Measurements from ENCODE around the gene DDA1. TPM values are rescaled to one million over a fixed set of nuclear protein-coding genes. Genes with fewer than 3 reads are reported as not detected.

DDA1 gene
- total and polyA plus RNA-seq, 9 of the 15 experiments (the other 6 are each of a cell fraction or from before 2014, with no cell fraction given) = 1.4 to 83.8 (median 33.8) TPM

DNA sequence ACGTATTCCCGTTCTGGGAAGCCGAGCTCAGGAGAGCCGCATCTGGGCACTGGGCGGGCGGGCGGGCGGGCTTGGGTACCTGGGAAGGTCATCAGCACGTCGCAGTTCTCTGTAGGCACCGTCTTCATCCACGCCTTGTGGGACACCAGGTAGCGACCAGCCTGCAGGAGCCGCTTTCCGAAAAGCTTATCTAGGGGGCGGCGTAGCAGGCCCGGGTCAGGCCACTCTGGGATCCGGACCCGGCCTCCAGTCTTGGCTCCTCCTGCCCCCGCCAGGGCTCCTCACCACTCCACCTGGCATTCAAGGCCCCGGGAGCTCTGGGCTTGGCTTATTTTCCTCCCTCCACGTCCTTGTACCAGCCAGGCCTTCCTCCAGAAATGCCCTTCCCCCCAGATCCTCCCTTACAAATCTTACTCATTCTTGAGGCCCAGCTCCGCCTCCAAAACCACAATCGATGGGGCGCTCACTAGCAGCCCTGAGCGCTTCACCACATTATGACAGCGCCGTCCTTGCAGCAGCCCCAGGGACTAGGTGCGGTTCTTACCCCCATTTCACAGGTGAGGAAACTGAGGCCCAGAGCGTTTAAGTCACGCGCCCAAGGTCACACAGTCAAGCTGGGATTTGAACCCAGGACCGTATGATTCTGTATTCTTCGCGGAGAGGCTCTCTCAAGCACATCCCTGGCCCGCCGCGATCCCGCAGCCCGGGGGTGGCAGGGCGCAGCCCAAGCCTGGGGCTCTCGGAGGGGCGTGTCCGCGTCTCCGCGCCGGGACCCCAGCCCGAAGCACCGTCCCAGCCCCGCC, 24.4 kb downstream of the DDA1 start (continued):
- no peak for TF ChIP-seq STAT5B (CRISPR knock-in tag; IDR thresholded peaks at IDR 0.05)
- no peak for TF ChIP-seq ZNF785 (CRISPR knock-in tag; IDR thresholded peaks at IDR 0.05)
- TF ChIP-seq SAP30 (IDR thresholded peaks at IDR 0.05; ENCODE audit: borderline replicate concordance, insufficient read depth, low read depth, low read length, poor library complexity, severe bottlenecking) = no peak
- TF ChIP-seq, protein P1, sequence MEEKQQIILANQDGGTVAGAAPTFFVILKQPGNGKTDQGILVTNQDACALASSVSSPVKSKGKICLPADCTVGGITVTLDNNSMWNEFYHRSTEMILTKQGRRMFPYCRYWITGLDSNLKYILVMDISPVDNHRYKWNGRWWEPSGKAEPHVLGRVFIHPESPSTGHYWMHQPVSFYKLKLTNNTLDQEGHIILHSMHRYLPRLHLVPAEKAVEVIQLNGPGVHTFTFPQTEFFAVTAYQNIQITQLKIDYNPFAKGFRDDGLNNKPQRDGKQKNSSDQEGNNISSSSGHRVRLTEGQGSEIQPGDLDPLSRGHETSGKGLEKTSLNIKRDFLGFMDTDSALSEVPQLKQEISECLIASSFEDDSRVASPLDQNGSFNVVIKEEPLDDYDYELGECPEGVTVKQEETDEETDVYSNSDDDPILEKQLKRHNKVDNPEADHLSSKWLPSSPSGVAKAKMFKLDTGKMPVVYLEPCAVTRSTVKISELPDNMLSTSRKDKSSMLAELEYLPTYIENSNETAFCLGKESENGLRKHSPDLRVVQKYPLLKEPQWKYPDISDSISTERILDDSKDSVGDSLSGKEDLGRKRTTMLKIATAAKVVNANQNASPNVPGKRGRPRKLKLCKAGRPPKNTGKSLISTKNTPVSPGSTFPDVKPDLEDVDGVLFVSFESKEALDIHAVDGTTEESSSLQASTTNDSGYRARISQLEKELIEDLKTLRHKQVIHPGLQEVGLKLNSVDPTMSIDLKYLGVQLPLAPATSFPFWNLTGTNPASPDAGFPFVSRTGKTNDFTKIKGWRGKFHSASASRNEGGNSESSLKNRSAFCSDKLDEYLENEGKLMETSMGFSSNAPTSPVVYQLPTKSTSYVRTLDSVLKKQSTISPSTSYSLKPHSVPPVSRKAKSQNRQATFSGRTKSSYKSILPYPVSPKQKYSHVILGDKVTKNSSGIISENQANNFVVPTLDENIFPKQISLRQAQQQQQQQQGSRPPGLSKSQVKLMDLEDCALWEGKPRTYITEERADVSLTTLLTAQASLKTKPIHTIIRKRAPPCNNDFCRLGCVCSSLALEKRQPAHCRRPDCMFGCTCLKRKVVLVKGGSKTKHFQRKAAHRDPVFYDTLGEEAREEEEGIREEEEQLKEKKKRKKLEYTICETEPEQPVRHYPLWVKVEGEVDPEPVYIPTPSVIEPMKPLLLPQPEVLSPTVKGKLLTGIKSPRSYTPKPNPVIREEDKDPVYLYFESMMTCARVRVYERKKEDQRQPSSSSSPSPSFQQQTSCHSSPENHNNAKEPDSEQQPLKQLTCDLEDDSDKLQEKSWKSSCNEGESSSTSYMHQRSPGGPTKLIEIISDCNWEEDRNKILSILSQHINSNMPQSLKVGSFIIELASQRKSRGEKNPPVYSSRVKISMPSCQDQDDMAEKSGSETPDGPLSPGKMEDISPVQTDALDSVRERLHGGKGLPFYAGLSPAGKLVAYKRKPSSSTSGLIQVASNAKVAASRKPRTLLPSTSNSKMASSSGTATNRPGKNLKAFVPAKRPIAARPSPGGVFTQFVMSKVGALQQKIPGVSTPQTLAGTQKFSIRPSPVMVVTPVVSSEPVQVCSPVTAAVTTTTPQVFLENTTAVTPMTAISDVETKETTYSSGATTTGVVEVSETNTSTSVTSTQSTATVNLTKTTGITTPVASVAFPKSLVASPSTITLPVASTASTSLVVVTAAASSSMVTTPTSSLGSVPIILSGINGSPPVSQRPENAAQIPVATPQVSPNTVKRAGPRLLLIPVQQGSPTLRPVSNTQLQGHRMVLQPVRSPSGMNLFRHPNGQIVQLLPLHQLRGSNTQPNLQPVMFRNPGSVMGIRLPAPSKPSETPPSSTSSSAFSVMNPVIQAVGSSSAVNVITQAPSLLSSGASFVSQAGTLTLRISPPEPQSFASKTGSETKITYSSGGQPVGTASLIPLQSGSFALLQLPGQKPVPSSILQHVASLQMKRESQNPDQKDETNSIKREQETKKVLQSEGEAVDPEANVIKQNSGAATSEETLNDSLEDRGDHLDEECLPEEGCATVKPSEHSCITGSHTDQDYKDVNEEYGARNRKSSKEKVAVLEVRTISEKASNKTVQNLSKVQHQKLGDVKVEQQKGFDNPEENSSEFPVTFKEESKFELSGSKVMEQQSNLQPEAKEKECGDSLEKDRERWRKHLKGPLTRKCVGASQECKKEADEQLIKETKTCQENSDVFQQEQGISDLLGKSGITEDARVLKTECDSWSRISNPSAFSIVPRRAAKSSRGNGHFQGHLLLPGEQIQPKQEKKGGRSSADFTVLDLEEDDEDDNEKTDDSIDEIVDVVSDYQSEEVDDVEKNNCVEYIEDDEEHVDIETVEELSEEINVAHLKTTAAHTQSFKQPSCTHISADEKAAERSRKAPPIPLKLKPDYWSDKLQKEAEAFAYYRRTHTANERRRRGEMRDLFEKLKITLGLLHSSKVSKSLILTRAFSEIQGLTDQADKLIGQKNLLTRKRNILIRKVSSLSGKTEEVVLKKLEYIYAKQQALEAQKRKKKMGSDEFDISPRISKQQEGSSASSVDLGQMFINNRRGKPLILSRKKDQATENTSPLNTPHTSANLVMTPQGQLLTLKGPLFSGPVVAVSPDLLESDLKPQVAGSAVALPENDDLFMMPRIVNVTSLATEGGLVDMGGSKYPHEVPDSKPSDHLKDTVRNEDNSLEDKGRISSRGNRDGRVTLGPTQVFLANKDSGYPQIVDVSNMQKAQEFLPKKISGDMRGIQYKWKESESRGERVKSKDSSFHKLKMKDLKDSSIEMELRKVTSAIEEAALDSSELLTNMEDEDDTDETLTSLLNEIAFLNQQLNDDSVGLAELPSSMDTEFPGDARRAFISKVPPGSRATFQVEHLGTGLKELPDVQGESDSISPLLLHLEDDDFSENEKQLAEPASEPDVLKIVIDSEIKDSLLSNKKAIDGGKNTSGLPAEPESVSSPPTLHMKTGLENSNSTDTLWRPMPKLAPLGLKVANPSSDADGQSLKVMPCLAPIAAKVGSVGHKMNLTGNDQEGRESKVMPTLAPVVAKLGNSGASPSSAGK (IDR thresholded peaks at IDR 0.05) = no peak
- TF ChIP-seq RUNX1 (IDR thresholded peaks at IDR 0.05; ENCODE audit: low read depth) = no peak; the same call in 1 of the 2 replicates
- TF ChIP-seq ZNF76 (CRISPR knock-in tag; IDR thresholded peaks at IDR 0.05; ENCODE audit: borderline replicate concordance) = no peak; the same call in 1 of the 2 replicates
- TF ChIP-seq C11orf30 (IDR thresholded peaks at IDR 0.05; ENCODE audit: low read depth) = no peak
- TF ChIP-seq, protein P2, sequence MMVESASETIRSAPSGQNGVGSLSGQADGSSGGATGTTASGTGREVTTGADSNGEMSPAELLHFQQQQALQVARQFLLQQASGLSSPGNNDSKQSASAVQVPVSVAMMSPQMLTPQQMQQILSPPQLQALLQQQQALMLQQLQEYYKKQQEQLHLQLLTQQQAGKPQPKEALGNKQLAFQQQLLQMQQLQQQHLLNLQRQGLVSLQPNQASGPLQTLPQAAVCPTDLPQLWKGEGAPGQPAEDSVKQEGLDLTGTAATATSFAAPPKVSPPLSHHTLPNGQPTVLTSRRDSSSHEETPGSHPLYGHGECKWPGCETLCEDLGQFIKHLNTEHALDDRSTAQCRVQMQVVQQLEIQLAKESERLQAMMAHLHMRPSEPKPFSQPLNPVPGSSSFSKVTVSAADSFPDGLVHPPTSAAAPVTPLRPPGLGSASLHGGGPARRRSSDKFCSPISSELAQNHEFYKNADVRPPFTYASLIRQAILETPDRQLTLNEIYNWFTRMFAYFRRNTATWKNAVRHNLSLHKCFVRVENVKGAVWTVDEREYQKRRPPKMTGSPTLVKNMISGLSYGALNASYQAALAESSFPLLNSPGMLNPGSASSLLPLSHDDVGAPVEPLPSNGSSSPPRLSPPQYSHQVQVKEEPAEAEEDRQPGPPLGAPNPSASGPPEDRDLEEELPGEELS (CRISPR knock-in tag; IDR thresholded peaks at IDR 0.05; ENCODE audit: borderline replicate concordance) = no peak
- peak; percentile 51; the same call in 1 of the 2 replicates for TF ChIP-seq ZNF134 (CRISPR knock-in tag; conservative IDR thresholded peaks at IDR 0.05)
- no peak; the same call in 1 of the 2 replicates for TF ChIP-seq HCFC1 (IDR thresholded peaks at IDR 0.05; ENCODE audit: low read depth, low read length)
- TF ChIP-seq, protein P3, sequence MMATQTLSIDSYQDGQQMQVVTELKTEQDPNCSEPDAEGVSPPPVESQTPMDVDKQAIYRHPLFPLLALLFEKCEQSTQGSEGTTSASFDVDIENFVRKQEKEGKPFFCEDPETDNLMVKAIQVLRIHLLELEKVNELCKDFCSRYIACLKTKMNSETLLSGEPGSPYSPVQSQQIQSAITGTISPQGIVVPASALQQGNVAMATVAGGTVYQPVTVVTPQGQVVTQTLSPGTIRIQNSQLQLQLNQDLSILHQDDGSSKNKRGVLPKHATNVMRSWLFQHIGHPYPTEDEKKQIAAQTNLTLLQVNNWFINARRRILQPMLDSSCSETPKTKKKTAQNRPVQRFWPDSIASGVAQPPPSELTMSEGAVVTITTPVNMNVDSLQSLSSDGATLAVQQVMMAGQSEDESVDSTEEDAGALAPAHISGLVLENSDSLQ (IDR thresholded peaks at IDR 0.05) = peak; percentile 52

All from K562 (cell line).